K562 (cell line): Measurements from ENCODE around the gene SBK3. TPM values are rescaled to one million over a fixed set of nuclear protein-coding genes. Genes with fewer than 3 reads are reported as not detected.

Source experiments
- ATAC-seq: fragments of 200-7000 bp; cut with Tn5 transposase; 3 replicates; pipeline ENCODE4 v1.9.1; 2020; ENCODE audit warnings: moderate library complexity
- BruUV-seq: library from RNA; stranded (reverse); fragments of 400-500 nt; replicated peaks from 2 replicates; lab custom pipeline; 2021; lab: Mats Ljungman, UMichigan
- CTCF ChIA-PET: fragments of 300-600 bp; formaldehyde crosslinking; extraction: SDS; loops from one replicate; lab custom pipeline; 2021; ENCODE audit warnings: low intra/inter-chr PET ratio; lab: Yijun Ruan, JAX
- POLR2A ChIA-PET: fragments of 300-600, 350-650 bp; sonication (Branson Sonifier 250); formaldehyde crosslinking; extraction: SDS; loops from one replicate; lab custom pipeline; 2021; ENCODE audit warnings: antibody characterized with exemption, inconsistent platforms; lab: Yijun Ruan, JAX
- DNase-seq, 4 experiments: peaks; one replicate each; pipeline versions ENCODE4 v3.0.0 to v3.0.0-alpha.2; 2011 to 2018; ENCODE audit warnings: low spot score in 3 of 4, mixed read lengths in 3 of 4; ENCODE audit errors: extremely low read depth in 1 of 4
- FAIRE-seq: peaks from 2 replicates; lab custom pipeline; 2011; peaks lifted over from hg19 to GRCh38; lab: Jason Lieb, UNC
- H2AFZ ChIP-seq: 2 replicates; pipeline ENCODE4 v1.6.0; 2011; ENCODE audit warnings: low read depth, low read length, control low read depth, inconsistent platforms
- H3K27ac ChIP-seq: fragments of 200-600 bp; 3 replicates; pipeline ENCODE4 v1.8.0; 2011; ENCODE audit warnings: low read depth, mild to moderate bottlenecking, control low read depth, inconsistent platforms, low read length, moderate library complexity, mixed read lengths; ENCODE audit errors: extremely low read depth
- H3K27me3 ChIP-seq, 2 experiments: fragments of 300-600 bp in 1 of 2; 2 replicates in 1 of 2; 3 replicates in 1 of 2; pipeline versions ENCODE4 v1.6.0 to v1.8.0; 2011; ENCODE audit warnings: inconsistent platforms in 2 of 2, low read length in 2 of 2, mild to moderate bottlenecking in 1 of 2, mixed read lengths in 1 of 2, moderate library complexity in 1 of 2; ENCODE audit not compliant: control insufficient read depth in 2 of 2, insufficient read depth in 2 of 2
- H3K36me3 ChIP-seq: fragments of 300-600 bp; 3 replicates; pipeline ENCODE4 v1.8.0; 2011; ENCODE audit warnings: mild to moderate bottlenecking, low read length, inconsistent platforms; ENCODE audit not compliant: control insufficient read depth, insufficient read depth
- H3K4me1 ChIP-seq, 2 experiments: fragments of 200-600 bp in 1 of 2; replicated peaks in 1 of 2; 2 replicates in 1 of 2; 3 replicates in 1 of 2; pipeline versions ENCODE4 v1.5.1 to v1.8.0; 2011; ENCODE audit warnings: inconsistent platforms in 2 of 2, low read length in 2 of 2, mild to moderate bottlenecking in 1 of 2, mixed read lengths in 1 of 2, moderate library complexity in 1 of 2; ENCODE audit not compliant: control insufficient read depth in 2 of 2, insufficient read depth in 2 of 2
- H3K4me2 ChIP-seq: 2 replicates; pipeline ENCODE4 v1.6.1; 2011; ENCODE audit warnings: low read length, control low read depth, inconsistent platforms, mixed read lengths; ENCODE audit not compliant: insufficient read depth
- H3K4me3 ChIP-seq: fragments of 200-600 bp; sonication (generic), shearing (Covaris generic); 2 replicates; pipeline ENCODE4 v1.5.1; 2016; ENCODE audit warnings: control low read depth, inconsistent platforms
- H3K79me2 ChIP-seq: fragments of 200-600 bp; 3 replicates; pipeline ENCODE4 v1.8.0; 2011; ENCODE audit warnings: low read length, inconsistent platforms; ENCODE audit not compliant: control insufficient read depth, insufficient read depth
- H3K9ac ChIP-seq, 2 experiments: 2 replicates each; pipeline versions ENCODE4 v1.6.0 to v1.6.1; 2011; ENCODE audit warnings: low read depth in 2 of 2, low read length in 2 of 2, control low read depth in 1 of 2, inconsistent platforms in 1 of 2, mild to moderate bottlenecking in 1 of 2, mixed read lengths in 1 of 2; ENCODE audit not compliant: insufficient read depth in 1 of 2
- H3K9me1 ChIP-seq: one replicate; pipeline ENCODE4 v1.6.0; 2011; ENCODE audit warnings: inconsistent platforms, mild to moderate bottlenecking, low read length, moderate library complexity; ENCODE audit not compliant: control insufficient read depth, insufficient read depth
- H3K9me3 ChIP-seq: replicated peaks from 2 replicates; pipeline ENCODE4 v1.5.1; 2011; ENCODE audit warnings: low read depth, low read length, inconsistent platforms; ENCODE audit not compliant: control insufficient read depth, insufficient read depth
- H4K20me1 ChIP-seq: replicated peaks from 2 replicates; pipeline ENCODE4 v1.6.1; 2011; ENCODE audit warnings: low read length, inconsistent platforms, mixed read lengths; ENCODE audit not compliant: control insufficient read depth, insufficient read depth
- RB1 ChIP-seq: fragments of 450-650 bp; IDR thresholded peaks from 2 replicates; pipeline ENCODE4 v1.6.1; 2017; ENCODE audit warnings: low read depth, mild to moderate bottlenecking
- TFAM ChIP-seq: fragments of 250-450 bp; sonication (Bioruptor Pico); conservative IDR thresholded peaks from 2 replicates; pipeline ENCODE4 v1.5.0; 2021; ENCODE audit warnings: mild to moderate bottlenecking, moderate library complexity
- WGBS: fragments of 100-300 bp; shearing (Covaris generic); methylation state at CpG from one replicate; pipeline ENCODE4 v1.1.6; 2016; ENCODE audit warnings: low coverage, mixed read lengths; ENCODE audit not compliant: insufficient coverage; ENCODE audit errors: missing lambda C conversion rate; 5-methylcytosine and 5-hydroxymethylcytosine counted together
- in situ Hi-C: fragments of 300-500 bp; cut with MboI; formaldehyde crosslinking; loops from 4 replicates; pipeline ENCODE4 v1.15.0; 2018; ENCODE audit warnings: inconsistent platforms, mixed read lengths
- intact Hi-C: fragments of 100-400 bp; cut with micrococcal nuclease; formaldehyde crosslinking; loops from 2 replicates; pipeline ENCODE4 v1.14.2; 2022
- polyA plus RNA-seq, 8 experiments: library from polyadenylated mRNA; depleted of rRNA in 4 of 8; stranded (reverse) in 5 of 8; unstranded in 3 of 8; fragments of >200 nt; fragmentation: Nextera tagmentation in 2 of 8; fragmentation: Illumina TruSeq in 1 of 8; extraction: Ambion mirVana in 2 of 8; extraction: Trizol in 1 of 8; gene quantifications; 2 replicates each; pipeline versions ENCODE4 v1.2.1 to v1.2.3, GENCODE V29; 2011 to 2014; ENCODE audit warnings: inconsistent platforms in 1 of 8, missing spikeins in 1 of 8
- total RNA-seq, 7 experiments: library from RNA; depleted of rRNA in 6 of 7; stranded (reverse); fragments of >200 nt in 6 of 7; fragmentation: Illumina TruSeq in 2 of 7; extraction: Trizol in 2 of 7; gene quantifications; 2 replicates each; pipeline versions ENCODE4 v1.2.1 to v1.2.3, GENCODE V29; 2011 to 2021; ENCODE audit warnings: low replicate concordance in 1 of 7
- TF ChIP-seq, protein P1 (sequence below), 3 experiments: fragments of 200-800 bp in 1 of 3; fragments of 250-450 bp in 1 of 3; fragments of 450-650 bp in 1 of 3; sonication (Bioruptor Pico) in 1 of 3; sonication (Bioruptor generic) in 1 of 3; formaldehyde crosslinking in 1 of 3; IDR thresholded peaks; 2 replicates each; pipeline versions ENCODE4 v1.6.1 to v1.8.0; 2016 to 2022; ENCODE audit warnings: mild to moderate bottlenecking in 2 of 3, missing genetic modification characterization in 2 of 3, missing compliant biosample characterization in 1 of 3, moderate library complexity in 1 of 3

SBK3 gene
- total and polyA plus RNA-seq, 9 of the 15 experiments (the other 6 are each of a cell fraction or from before 2014, with no cell fraction given), result 0.11 to 0.43 (median 0.13) TPM; not detected in 6

- Histone ChIP-seq H3K9ac (peak overlapping the region in 1 of 2 experiments; percentile 55; a peak in 2 of 4 replicates), H3K4me1 (peaks cover 12 to 29% of the 10 kb centered on the region in 2 experiments), H4K20me1 (no peaks in the 10 kb centered on the region; the same call in 1 of the 2 replicates), H3K4me2 (peak overlapping the region; percentile 43), H3K9me1 (no peaks in the 10 kb centered on the region), H3K9me3 (no peaks in the 10 kb centered on the region; the same call in 1 of the 2 replicates), H3K27me3 (peaks cover 0 to 3% of the 10 kb centered on the region in 2 experiments; a peak in 1 of 5 replicates), H2AFZ (peak overlapping the region; percentile 97), H3K79me2 (no peaks in the 10 kb centered on the region), H3K36me3 (no peaks in the 10 kb centered on the region), H3K27ac (no peak overlapping the region), H3K4me3 (peak overlapping the region; percentile 27; the same call in 1 of the 2 replicates)
- DNase-seq (no peak), FAIRE-seq (no peak), ATAC-seq (no peak)
- no TSS peak for BruUV-seq
- intact Hi-C loops (loop anchor here (2.0 to 10.0 kb wide), 2 partner anchors 37 to 349 kb away; partner anchors contain the start of gene TNNI3), in situ Hi-C loops (no loop called here)
- TF ChIP-seq, protein P1, sequence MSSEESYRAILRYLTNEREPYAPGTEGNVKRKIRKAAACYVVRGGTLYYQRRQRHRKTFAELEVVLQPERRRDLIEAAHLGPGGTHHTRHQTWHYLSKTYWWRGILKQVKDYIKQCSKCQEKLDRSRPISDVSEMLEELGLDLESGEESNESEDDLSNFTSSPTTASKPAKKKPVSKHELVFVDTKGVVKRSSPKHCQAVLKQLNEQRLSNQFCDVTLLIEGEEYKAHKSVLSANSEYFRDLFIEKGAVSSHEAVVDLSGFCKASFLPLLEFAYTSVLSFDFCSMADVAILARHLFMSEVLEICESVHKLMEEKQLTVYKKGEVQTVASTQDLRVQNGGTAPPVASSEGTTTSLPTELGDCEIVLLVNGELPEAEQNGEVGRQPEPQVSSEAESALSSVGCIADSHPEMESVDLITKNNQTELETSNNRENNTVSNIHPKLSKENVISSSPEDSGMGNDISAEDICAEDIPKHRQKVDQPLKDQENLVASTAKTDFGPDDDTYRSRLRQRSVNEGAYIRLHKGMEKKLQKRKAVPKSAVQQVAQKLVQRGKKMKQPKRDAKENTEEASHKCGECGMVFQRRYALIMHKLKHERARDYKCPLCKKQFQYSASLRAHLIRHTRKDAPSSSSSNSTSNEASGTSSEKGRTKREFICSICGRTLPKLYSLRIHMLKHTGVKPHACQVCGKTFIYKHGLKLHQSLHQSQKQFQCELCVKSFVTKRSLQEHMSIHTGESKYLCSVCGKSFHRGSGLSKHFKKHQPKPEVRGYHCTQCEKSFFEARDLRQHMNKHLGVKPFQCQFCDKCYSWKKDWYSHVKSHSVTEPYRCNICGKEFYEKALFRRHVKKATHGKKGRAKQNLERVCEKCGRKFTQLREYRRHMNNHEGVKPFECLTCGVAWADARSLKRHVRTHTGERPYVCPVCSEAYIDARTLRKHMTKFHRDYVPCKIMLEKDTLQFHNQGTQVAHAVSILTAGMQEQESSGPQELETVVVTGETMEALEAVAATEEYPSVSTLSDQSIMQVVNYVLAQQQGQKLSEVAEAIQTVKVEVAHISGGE (CRISPR knock-in tag; IDR thresholded peaks at IDR 0.05), result 0 out of 6 replicates have a peak, but pooled peaks of 1 of the 3 experiments have one; percentile 7
- TF ChIP-seq TFAM, result no peak
- peak; percentile 7; the same call in 1 of the 2 replicates for TF ChIP-seq RB1
- WGBS, result 25% methylated on average over 13 of the region's 13 CpGs
- POLR2A ChIA-PET, result interaction anchor here (0.6 to 1.9 kb wide), 14 partner anchors 10 to 249 kb away, joined by 3 to 11 read pairs (median 3); partner anchors contain the start of gene UBE2S
- CTCF ChIA-PET, result interaction anchor here (0.6 to 1.3 kb wide), 6 partner anchors 51 to 364 kb away, joined by 3 to 6 read pairs (median 3); no protein-coding TSS in a partner anchor
Observed at GRCh38 chr19:55504252-55504603, 41.1 kb downstream of the SBK3 start.
